Right lobe of liver (tissue), 4 donors: ENCODE data around the gene ZBTB7C.

Experiments used
- POLR2A ChIP-seq: fragments of 450-650 bp; IDR thresholded peaks from one replicate; pipeline ENCODE4 v1.6.1; 2017; ENCODE audit warnings: antibody characterized with exemption, mild to moderate bottlenecking
- TF ChIP-seq, protein P1 (sequence below), 4 donors: fragments of 200-600 bp in 3 of 4; fragments of 450-650 bp in 1 of 4; IDR thresholded peaks; one replicate each; pipeline versions ENCODE4 v1.5.1 to v1.8.0; 2016 to 2022; ENCODE audit warnings: antibody characterized with exemption in 4 of 4, mild to moderate bottlenecking in 2 of 4
- donor health status: DM: no; HTN: no; CAD: no.
- donor health status: DM: no; HTN: no; CAD: no.
- donor health status: DM: no; HTN: yes; CAD: no.

DNA sequence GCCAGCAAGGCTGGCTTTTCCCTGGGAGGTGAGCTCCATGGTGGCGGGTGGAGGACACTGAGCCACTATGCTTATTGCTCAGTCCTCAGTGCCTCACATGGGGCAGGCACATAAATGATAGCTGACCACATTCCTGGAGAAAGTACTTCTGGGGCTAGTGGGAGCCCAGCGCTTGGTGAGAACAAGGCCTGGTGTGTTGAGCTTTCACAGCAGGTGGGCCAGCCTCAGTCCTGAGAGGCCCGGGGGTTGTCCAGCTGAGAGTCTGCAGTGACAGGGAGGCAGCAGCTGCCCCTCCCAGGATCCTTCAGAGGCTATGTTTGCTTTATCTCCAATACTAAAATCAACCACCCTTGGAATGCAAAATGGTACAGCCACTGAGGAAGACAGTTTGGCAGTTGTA lies 217.7 kb downstream of the ZBTB7C start:
- TF ChIP-seq, protein P1, sequence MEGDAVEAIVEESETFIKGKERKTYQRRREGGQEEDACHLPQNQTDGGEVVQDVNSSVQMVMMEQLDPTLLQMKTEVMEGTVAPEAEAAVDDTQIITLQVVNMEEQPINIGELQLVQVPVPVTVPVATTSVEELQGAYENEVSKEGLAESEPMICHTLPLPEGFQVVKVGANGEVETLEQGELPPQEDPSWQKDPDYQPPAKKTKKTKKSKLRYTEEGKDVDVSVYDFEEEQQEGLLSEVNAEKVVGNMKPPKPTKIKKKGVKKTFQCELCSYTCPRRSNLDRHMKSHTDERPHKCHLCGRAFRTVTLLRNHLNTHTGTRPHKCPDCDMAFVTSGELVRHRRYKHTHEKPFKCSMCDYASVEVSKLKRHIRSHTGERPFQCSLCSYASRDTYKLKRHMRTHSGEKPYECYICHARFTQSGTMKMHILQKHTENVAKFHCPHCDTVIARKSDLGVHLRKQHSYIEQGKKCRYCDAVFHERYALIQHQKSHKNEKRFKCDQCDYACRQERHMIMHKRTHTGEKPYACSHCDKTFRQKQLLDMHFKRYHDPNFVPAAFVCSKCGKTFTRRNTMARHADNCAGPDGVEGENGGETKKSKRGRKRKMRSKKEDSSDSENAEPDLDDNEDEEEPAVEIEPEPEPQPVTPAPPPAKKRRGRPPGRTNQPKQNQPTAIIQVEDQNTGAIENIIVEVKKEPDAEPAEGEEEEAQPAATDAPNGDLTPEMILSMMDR (IDR thresholded peaks at IDR 0.05), result no peak
- TF ChIP-seq POLR2A, result no peak
